Urothelium cell line (cell line): ENCODE measurements around the gene RASA2.
"Not testable (repeated sequence)": the region's sequence is repeated elsewhere in the genome, so short reads cannot be mapped to it uniquely, and the experiment has no call there.

Experiments used
- DNase-seq: peaks from one replicate; pipeline ENCODE4 v3.0.0; 2011; ENCODE audit warnings: low spot score, mixed read lengths
- FAIRE-seq: peaks from 2 replicates; lab custom pipeline; 2011; peaks lifted over from hg19 to GRCh38; lab: Jason Lieb, UNC

The RASA2 gene

DNA sequence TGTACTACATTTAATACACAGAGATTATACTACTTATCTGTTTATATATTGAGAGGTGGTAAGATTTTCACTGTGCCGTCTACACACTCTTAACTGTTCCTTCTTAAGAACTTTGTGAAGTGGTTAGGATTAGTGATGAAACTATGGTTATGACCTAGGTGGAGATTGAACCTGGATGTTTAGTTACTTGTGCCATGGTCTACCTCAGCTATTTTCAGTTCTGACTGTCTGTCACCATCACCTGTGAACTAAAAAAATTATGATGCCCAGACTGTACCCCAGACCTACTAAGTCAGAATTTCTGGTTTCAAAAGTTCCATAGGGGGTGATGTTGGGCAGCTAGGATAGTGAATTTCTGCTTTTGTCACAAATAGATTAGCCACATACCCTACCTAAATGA, 6.4 kb downstream of the RASA2 start:
- DNase-seq (no peak), FAIRE-seq (no peak)

DNA sequence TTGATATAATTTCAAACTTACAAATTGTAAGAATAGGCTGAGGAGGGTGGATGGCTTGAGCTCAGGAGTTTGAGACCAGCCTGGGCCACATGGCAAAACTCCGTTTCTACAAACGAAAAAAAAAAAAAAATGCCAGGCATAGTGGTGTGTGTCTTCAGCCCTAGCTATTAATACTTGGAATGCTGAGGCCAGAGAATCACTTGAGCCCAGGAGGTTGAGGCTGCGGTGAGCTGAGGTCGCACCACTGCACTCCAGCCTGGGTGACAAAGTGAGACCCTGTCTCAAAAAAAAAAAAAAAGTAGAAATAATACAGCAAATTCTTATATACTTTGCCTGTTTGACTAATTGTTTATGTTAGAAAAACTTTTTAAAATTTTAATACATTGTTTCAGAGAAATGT, 10.8 kb downstream of the RASA2 start:
- DNase-seq, FAIRE-seq: not testable (repeated sequence)

- no peak for DNase-seq
Measured at GRCh38 chr3:141498598-141499223, 11.9 kb downstream of the RASA2 start.

DNA sequence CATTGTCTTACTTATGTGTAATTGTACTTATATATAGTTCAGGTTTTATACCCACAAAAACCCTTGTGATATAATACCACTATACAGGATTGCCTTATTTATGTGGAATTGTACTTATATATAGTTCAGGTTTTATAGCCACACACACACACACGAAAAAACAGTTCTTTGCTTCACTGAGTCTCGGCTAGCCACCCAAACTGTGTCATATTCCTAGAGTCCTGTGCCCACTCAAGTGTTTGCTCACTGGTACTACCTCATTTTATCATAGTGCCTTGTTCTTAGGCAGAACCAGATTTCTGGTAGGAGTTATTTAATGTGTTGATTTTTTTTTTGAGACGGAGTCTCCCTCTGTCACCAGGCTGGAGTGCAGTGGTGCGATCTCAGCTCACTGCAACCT, 12.5 kb downstream of the RASA2 start:
- FAIRE-seq (no peak), DNase-seq (no peak)

More at GRCh38 chr3:141498598-141499223, 11.9 kb downstream of the RASA2 start:
- FAIRE-seq = no peak

DNA sequence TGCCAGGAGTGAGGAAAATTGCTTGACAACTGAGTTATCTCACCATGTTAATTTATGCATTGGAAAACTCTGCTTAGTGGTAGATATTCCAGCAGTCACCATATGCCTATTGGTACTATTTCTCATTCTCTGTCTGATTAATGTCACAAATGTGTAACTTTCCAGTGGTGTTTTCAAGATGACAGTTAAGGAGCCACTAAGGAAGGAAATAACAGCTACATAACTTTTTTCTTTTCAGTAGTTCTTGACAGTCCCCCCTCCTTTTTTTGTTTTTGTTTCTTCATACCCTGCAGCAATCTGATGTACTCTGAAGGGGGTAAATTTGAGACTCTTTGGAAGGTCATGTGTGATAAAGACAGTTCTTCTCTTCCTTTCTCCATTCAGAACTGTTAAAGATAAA, 13.1 kb downstream of the RASA2 start:
- DNase-seq = no peak
- FAIRE-seq = no peak

DNA sequence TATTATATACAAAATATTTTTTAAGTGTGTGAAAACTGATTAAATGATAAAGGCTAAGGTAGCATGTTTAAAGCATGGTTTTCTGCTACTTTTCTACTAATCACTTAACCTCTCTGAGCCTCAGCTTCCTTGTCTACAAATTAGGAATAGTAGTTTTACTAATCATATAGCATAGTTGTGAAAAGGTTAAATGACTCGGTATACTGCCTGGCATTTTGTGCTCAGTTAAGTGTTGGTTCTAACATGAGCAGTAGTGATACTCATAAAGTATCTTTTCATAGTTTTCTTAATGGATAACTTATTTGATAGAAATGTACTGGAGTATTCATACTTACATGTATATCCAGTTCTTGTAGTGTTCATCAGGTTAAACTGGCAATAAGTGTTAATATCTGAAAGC, 13.6 kb downstream of the RASA2 start:
- no peak for FAIRE-seq
- no peak for DNase-seq

DNA sequence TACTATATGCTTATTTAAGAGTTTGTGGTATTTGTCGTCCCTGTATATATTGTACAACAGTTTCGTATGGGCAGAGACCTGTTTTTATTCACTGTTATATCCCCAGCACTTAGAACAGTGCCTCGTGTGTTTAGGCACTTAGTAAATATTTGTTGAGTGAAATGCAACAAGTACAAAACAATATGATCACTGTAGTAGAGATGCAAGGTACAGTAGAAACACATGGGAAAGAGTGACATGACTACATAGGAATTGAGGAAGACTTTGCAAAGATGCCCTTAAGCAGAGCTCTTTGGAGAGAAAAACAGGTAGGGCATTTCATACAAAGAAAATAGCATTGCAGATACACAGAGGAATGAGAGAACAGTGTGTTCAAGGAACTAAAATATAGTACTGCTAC, 18.3 kb downstream of the RASA2 start:
- FAIRE-seq (no peak), DNase-seq (no peak)

DNA sequence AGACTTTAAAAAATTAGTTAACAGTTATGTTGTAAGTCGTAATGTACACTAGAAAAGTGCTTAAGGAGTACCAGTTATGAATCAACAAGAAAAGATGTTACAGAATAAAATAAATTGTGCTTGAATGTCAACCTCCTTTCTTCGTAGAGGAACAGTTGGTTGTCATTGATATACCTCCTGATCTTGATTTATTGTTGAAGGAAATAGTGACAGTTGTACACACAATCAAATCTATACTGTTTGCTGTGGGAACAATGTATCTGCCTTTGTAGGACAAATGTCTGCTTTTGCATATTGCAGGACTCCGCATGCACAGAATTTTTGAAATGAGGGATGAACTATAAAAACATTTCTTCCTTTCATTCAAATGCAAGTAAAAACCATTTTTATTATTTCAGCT, 19.2 kb downstream of the RASA2 start:
- FAIRE-seq (no peak), DNase-seq (no peak)

DNA sequence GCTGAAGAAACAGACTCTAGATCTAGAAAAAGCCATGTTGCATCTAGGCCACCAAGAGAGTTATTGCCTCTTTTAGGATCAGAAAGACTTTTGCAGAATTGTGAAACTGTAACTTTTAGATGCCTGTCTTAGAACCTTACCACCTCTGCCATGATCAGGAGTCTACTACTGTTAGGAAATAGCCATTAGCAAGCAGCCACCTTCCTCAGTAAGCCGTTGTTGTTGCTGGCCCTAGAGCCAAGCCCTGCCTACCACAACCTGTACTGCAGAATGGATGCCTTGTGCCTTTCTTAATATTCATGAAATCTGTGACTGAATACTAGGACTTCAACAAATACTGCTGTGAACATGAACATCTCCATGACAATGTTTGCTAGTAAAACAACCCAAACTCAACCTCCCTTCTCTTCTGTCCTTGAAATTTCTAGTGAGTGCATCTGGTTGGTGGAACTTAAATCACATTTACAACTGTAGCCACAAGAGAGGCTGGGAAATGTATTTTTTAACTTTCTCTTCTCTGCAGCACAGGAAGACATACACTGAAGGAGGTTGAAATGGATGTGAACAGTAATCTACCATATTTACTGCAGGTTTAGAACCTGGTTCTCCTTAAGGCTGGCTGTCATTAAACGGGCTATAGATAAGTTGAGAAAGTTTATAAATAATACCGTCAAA, 20.7 kb downstream of the RASA2 start:
- FAIRE-seq = no peak
- no peak for DNase-seq

DNA sequence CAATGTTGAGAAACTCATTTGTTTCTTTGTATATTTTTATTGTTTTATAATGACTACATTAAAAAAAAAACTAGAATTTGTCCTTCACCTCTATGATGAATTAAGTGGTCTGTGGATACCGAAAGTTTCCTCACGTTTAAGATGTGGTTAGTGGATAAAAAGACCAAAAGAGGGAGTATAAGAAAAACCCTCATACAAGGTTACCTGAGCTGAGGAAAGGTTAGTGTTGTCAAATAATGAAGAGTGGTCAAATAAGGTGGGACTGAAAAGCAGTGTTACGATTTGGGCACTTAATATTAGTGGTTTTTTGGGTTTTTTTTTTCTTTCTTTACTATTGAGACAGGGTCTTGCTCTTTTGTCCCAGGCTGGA, 21.2 kb downstream of the RASA2 start:
- FAIRE-seq (no peak), DNase-seq (no peak)

GRCh38 chr3:141511361-141511760, 24.5 kb downstream of the RASA2 start:
- FAIRE-seq = no peak
- DNase-seq = no peak

DNA sequence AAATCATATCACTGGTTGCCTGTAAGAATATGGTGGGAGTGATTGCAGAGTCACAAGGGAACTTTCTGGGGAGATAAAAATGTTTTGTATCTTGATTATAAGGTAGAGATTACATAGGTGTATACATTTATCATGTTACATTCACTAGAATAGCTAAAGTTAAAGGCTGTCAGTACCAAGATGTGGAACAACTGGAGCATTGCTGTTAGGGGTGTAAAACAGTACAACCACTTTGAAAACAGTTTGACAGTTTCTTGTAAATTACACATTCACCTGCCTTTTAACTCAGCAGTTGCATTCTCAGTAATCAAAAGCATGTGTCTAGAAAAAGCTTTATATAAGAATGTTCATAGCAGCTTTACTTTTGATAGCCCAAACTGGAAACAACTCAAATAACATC, 27.6 kb downstream of the RASA2 start:
- no peak for DNase-seq
- FAIRE-seq = no peak

DNA sequence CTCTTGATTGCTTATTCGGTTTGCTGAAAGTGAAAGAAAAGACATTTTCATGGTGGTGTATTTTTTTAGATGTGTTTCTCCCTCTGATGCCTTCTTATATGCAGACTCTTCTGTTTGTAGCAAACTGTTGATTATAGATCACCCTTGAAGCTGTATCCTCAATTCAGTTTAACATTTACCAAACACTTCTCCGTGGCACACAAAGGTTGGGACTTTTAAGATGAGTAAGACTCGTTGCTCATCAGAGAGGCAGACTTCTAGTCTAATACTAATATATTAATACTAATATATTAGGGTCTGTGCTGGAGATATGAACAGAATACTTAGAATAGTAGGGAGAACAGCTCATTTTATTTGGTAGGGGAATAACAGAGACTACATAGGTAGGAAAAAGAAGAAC, 32.8 kb downstream of the RASA2 start:
- no peak for FAIRE-seq
- no peak for DNase-seq

- FAIRE-seq = no peak
- no peak for DNase-seq
Measured at GRCh38 chr3:141521781-141522180, 35.0 kb downstream of the RASA2 start.

DNA sequence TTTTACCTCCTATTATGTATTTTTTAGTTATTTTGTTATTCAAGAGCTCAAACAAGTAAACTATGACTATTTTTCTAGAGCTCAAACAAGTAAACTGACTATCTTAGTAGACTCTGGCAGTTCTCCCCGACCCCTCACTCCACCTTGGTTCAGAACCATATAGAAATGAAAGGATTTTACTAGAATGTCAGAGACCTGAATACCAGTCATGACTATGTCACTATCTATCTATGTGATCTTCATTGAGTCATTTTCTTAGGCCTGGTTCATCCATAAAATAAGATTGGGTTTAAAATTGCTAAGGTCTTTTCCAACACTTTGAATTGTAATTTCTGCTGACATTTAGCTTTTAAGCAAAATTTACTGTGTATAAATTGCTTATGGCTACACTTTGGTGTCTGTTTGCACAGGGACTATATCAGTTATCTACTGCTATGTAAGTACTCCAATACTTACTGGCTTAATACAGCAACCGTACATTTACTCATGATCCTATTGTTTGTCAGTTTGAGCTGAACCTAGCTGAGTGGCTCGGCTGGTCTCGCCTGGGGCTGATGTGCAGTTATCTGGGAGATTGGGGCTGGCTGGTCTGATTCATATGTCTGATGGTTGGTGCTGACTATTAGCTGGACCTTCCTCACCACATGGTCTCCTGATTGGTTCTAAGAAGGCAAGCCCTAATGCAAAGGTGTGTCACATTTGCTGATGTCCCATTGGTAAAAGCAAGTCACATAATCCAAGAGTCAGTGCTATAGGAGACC, 37.0 kb downstream of the RASA2 start:
- DNase-seq (no peak), FAIRE-seq (no peak)

DNA sequence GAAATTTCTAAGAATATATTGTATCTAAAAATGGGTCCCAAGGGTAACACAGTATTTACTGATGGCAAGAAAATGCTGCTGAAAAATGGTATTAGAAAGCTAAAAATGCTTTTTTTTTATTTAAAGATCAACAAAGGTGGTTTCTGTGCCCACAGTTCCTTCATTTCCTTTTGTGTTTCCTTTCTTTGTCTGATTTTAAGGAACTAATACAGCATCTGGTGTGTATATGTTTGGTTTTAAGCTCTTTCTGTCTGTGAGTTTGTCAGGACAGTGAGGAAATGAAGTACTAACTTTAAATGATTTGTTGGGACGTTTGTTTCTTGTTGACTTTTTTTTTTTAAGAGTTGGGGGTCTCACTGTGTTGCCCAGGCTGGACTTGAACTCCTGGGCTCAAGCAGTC, 38.2 kb downstream of the RASA2 start:
- FAIRE-seq (no peak), DNase-seq (no peak)

DNA sequence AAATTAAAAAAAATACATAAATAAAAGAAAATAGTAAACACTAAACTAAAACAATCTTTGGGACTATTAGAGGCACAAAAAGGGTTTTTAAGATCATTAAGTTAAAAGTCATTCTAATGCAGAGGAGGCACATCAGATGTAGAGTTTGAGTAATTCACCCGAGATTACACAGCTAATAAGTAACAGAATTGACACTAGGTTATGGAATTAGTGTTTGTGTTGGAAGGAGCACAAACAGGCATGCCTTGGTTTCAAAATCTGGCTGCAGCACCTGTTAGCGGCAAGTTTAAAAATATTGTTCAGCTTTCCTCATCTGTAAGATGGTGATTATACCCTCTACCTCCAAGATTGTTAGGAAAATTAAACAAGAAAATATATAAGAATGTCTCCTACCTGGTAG, 39.0 kb downstream of the RASA2 start:
- FAIRE-seq (no peak), DNase-seq (no peak)

DNA sequence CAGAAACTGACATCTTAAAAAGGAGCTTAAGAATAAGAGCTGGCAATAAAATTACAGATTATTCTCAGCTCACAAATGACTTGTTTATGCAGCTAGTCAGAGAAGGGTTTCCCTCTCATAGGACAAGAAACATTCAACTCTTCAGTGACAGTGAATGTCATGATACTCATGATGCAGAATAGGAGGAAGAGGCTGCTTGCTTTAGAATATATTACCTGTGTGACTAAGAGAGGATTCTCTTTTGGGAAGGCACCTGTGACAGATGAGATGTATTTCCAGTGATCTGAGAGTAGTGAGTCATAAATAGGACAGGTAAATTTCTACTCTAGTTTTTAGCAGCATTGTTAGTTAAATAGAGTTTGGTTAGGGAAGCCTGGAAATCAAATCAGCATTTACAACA, 39.9 kb downstream of the RASA2 start:
- DNase-seq (no peak), FAIRE-seq (no peak)

- no peak for FAIRE-seq
Measured at GRCh38 chr3:141528800-141529199, 42.0 kb downstream of the RASA2 start.

GRCh38 chr3:141529256-141529655, 42.4 kb downstream of the RASA2 start:
- FAIRE-seq = no peak
- no peak for DNase-seq

More at GRCh38 chr3:141528800-141529199, 42.0 kb downstream of the RASA2 start:
- DNase-seq = no peak

- DNase-seq = no peak
- FAIRE-seq = no peak
Measured at GRCh38 chr3:141529717-141530414, 43.0 kb downstream of the RASA2 start.

DNA sequence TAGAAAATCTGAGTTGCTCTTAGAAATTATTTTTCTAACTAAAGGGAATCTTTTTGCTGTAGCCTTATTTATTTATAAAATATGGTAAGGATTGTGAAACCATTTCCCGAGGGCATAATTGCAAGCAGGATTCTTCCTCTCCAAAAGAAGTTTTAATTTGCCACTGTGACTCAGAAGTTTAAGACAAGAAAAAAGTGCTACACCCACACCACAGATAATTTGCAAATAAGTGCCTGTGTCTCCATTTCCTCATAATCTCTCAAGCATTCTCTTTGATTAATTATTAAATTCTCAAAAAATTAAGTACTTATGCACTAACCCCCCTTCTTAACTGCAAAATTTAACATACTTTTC, 43.6 kb downstream of the RASA2 start:
- FAIRE-seq (no peak), DNase-seq (no peak)
